Fibroblast of the aortic adventitia (primary cell): ENCODE results near the gene RNASEL. TPM values are rescaled to one million over a fixed set of nuclear protein-coding genes. Genes with fewer than 3 reads are reported as not detected.
A peak's percentile ranks its signal among the peaks of the same experiment; 100 is the strongest.

Experiments
- DNase-seq: peaks from one replicate; pipeline ENCODE4 v3.0.0-alpha.2; 2010; ENCODE audit warnings: low read depth
- H3K4me3 ChIP-seq: 2 replicates; pipeline ENCODE4 v1.5.1; 2011; ENCODE audit warnings: low read depth, mild to moderate bottlenecking, control low read depth, low read length, moderate library complexity
- CTCF ChIP-seq: IDR thresholded peaks from 2 replicates; pipeline ENCODE4 v1.5.1; 2011; ENCODE audit warnings: mild to moderate bottlenecking, low read length, control low read depth, inconsistent platforms; ENCODE audit not compliant: insufficient read depth
- total RNA-seq: library from RNA; depleted of rRNA; stranded (reverse); fragments of >200 nt; gene quantifications from 2 replicates; pipeline ENCODE4 v1.2.3, GENCODE V29; 2012; ENCODE audit warnings: low replicate concordance

Gene RNASEL
- total RNA-seq, 1 donor = 9.5 TPM

GRCh38 chr1:182580736-182581135 is 8.3 kb downstream of the RNASEL start:
- DNase-seq = no peak
- no peak for TF ChIP-seq CTCF
- H3K4me3 ChIP-seq = no peak overlapping the region

GRCh38 chr1:182575540-182576149 is 13.4 kb downstream of the RNASEL start:
- no peak for TF ChIP-seq CTCF
- no peak overlapping the region for H3K4me3 ChIP-seq
- peak; percentile 83 for DNase-seq

DNA sequence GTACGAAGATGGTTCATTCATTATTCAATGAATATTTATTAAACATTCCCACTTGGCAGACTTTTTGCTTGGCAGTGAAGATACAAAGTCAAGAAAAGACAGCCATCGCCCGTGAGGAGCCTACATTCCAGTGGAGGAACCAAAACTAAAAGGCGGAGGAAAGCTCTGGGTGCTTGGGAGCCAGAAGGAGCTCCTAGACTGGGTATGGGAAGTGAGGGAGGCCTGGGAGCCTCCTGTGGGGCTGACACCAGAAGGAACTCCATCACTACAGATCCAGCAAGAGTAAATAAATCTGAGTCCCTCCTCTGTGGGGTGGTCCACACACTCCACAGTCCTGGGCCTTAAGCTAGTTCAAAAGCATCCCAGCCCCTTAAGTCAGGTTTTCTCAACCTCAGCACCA is 14.9 kb downstream of the RNASEL start:
- no peak for DNase-seq
- no peak for TF ChIP-seq CTCF
- H3K4me3 ChIP-seq = no peak overlapping the region

DNA sequence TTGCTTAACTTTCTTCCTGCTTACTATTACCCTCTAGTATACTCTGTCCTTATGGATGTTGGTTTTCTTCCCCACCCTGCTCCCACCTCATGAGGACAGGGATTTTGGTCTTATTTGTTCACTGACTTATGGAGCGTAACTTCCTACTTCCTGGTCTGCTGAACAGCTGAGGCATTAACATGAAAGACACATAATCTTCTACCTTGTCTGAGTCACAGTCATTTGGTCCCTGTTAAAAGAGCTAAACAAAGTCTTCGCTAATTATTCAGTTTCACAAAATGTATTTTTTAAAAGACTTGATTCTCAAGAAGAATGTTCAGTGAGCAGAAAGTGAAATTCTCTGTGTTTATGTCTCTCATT is 18.5 kb downstream of the RNASEL start:
- no peak overlapping the region for H3K4me3 ChIP-seq
- no peak for DNase-seq
- no peak for TF ChIP-seq CTCF

DNA sequence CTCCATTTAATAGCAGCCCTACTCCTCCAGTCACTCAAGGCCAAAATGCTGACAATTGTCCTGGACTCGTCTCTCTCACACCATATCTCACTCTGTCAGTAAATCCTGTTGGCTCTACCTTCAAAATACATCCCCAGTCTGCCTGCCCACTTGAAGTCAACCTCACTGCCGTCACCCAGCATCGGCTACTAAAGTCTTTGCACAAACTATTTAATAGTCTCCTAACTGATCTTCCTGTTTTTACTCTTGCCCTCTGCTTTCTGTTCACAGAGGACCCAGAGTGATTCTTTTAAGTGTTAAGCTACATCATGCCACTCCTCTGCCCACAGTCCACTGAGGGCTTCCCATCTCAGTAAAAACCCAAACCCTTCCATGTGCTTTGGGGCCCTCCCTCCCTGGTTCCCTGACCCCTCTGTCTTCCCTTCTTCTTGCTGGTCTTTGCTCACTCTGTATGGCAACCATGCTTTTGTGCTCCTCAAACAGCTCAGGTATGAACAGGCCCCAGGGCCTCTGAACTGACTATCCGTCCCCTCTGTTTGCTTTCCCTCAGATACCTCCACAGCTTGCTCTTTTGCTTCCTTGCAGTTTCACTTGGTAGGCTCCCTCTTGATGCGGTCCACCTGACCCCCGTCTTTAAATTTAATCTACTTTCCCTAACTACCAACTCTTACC is 19.0 kb downstream of the RNASEL start:
- DNase-seq = no peak
- TF ChIP-seq CTCF = no peak
- no peak overlapping the region for H3K4me3 ChIP-seq

GRCh38 chr1:182568647-182569284 is 20.3 kb downstream of the RNASEL start:
- TF ChIP-seq CTCF = no peak
- H3K4me3 ChIP-seq = no peak overlapping the region
- no peak for DNase-seq
